ENCODE data around the gene CNTN1. TPM values are rescaled to one million over a fixed set of nuclear protein-coding genes. Genes with fewer than 3 reads are reported as not detected.
A peak's percentile ranks its signal among the peaks of the same experiment; 100 is the strongest.

The CNTN1 gene
- total RNA-seq, 1 experiment from 2014 or later: 6.5 TPM

GRCh38 chr12:40793471-40793870 lies 101.2 kb downstream of the CNTN1 start:
- no peaks in the 10 kb centered on the region for H4K20me1 ChIP-seq (ENCODE audit: control insufficient read depth, insufficient read depth, insufficient read length)
- no peak overlapping the region for H3K23ac ChIP-seq (ENCODE audit: insufficient read length, low read depth, low read length)
- H3K9me3 ChIP-seq (ENCODE audit: control insufficient read depth, low read depth, low read length): no peaks in the 10 kb centered on the region
- Mint-ChIP-seq H3K36me3 (ENCODE audit: insufficient read depth in 1 of 3, low read depth in 3 of 3) (no peaks in the 10 kb centered on the region), H3K4me3 (no peak overlapping the region; a peak in 1 of 5 replicates), H3K27me3 (ENCODE audit: low read depth) (no peaks in the 10 kb centered on the region; the same call in 1 of the 2 replicates), H3K9me3 (no peaks in the 10 kb centered on the region), H3K27ac (peak overlapping the region in 1 of 3 experiments; percentile 78; a peak in 2 of 7 replicates), H3K4me1 (peaks cover 25 to 35% of the 10 kb centered on the region in 2 experiments)
- no peak overlapping the region for H2BK5ac ChIP-seq (ENCODE audit: insufficient read length, low read length)
- no peak overlapping the region for H3K14ac ChIP-seq (ENCODE audit: insufficient read depth, low read length)
- H3K4me2 ChIP-seq (ENCODE audit: insufficient read depth, insufficient read length, low read length): no peak overlapping the region
- peaks cover 2% of the 10 kb centered on the region; the same call in 1 of the 2 replicates for H3K4me1 ChIP-seq (ENCODE audit: insufficient read depth, low read length)
- H4K91ac ChIP-seq (ENCODE audit: insufficient read length, low read depth, low read length): no peak overlapping the region
- DNase-seq: no peak
- H3K27ac ChIP-seq (ENCODE audit: insufficient read length, low read depth, low read length): no peak overlapping the region
- no peak overlapping the region for H3K4ac ChIP-seq (ENCODE audit: low read depth, low read length)
- H2BK15ac ChIP-seq (ENCODE audit: low read depth, low read length): no peak overlapping the region
- H3T11ph ChIP-seq (ENCODE audit: low read length): no peak overlapping the region
- no peak overlapping the region for H3K56ac ChIP-seq (ENCODE audit: insufficient read length, low read depth, low read length)
- no peaks in the 10 kb centered on the region for H3K27me3 ChIP-seq (ENCODE audit: insufficient read depth, low read length)
- WGBS (ENCODE audit: extremely low coverage, insufficient read length, low lambda C conversion rate): 100% methylated on average over 1 of the region's 1 CpG
- H3K79me2 ChIP-seq (ENCODE audit: insufficient read depth, low read length): no peaks in the 10 kb centered on the region
- no peak overlapping the region for H4K8ac ChIP-seq (replicated peaks; ENCODE audit: insufficient read length, low read depth, low read length)
- no peaks in the 10 kb centered on the region for H3K23me2 ChIP-seq (ENCODE audit: insufficient read length, low read depth, low read length, poor library complexity, severe bottlenecking)
- H2BK12ac ChIP-seq (ENCODE audit: insufficient read length, low read depth, low read length): no peak overlapping the region
- no peak overlapping the region for H2BK120ac ChIP-seq (ENCODE audit: low read depth, low read length, poor library complexity, severe bottlenecking)
- TF ChIP-seq, protein P1, sequence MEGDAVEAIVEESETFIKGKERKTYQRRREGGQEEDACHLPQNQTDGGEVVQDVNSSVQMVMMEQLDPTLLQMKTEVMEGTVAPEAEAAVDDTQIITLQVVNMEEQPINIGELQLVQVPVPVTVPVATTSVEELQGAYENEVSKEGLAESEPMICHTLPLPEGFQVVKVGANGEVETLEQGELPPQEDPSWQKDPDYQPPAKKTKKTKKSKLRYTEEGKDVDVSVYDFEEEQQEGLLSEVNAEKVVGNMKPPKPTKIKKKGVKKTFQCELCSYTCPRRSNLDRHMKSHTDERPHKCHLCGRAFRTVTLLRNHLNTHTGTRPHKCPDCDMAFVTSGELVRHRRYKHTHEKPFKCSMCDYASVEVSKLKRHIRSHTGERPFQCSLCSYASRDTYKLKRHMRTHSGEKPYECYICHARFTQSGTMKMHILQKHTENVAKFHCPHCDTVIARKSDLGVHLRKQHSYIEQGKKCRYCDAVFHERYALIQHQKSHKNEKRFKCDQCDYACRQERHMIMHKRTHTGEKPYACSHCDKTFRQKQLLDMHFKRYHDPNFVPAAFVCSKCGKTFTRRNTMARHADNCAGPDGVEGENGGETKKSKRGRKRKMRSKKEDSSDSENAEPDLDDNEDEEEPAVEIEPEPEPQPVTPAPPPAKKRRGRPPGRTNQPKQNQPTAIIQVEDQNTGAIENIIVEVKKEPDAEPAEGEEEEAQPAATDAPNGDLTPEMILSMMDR (conservative IDR thresholded peaks at IDR 0.05): no peak
- H2AFZ ChIP-seq (ENCODE audit: low read length): no peak overlapping the region
- no peaks in the 10 kb centered on the region for H3K79me1 ChIP-seq (ENCODE audit: insufficient read depth, low read depth, low read length, poor library complexity, severe bottlenecking)
- no peak overlapping the region for H3K9ac ChIP-seq (ENCODE audit: extremely low read depth, insufficient read length, low read length)
- H3K18ac ChIP-seq (ENCODE audit: insufficient read length, low read depth, low read length): no peak overlapping the region
- H2AK5ac ChIP-seq (ENCODE audit: insufficient read length, low read length): no peak overlapping the region
- H4K5ac ChIP-seq (ENCODE audit: insufficient read length, low read depth, low read length): no peak overlapping the region
- no peak overlapping the region for H2BK20ac ChIP-seq (ENCODE audit: low read depth, low read length, poor library complexity, severe bottlenecking)

Data from H9 (cell line).